HG02798 (cell line): ENCODE data around the gene CSAD.

Experiments used
- ATAC-seq: cut with Tn5 transposase; IDR thresholded peaks from one replicate; pipeline ENCODE4 v1.9.1; 2021; ENCODE audit warnings: mild to moderate bottlenecking; ENCODE audit not compliant: unreplicated experiment, poor library complexity

The CSAD gene

GRCh38 chr12:53159195-53159839 lies 21.4 kb downstream of the CSAD start:
- ATAC-seq, result peak; percentile 77

- ATAC-seq, result no peak
Observed at GRCh38 chr12:53152390-53152789, 28.3 kb downstream of the CSAD start.

GRCh38 chr12:53151039-53151438 lies 29.7 kb downstream of the CSAD start:
- no peak for ATAC-seq

GRCh38 chr12:53147653-53148052 lies 33.1 kb downstream of the CSAD start:
- ATAC-seq, result no peak

DNA sequence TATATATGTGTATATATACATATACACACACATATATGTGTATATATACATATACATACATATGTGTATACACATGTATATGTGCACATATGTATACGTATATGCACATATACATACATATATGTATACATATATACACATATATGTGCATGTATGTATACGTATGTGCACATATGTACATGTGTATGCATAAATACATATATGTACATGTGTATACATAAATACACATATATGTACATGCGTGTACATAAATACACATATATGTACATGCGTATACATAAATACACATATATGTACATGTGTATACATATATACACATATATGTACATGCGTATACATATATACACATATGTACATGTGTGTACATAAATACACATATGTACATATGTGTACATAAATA lies 33.5 kb downstream of the CSAD start:
- no peak for ATAC-seq

GRCh38 chr12:53145383-53146260 lies 35.1 kb downstream of the CSAD start:
- no peak for ATAC-seq

GRCh38 chr12:53143355-53143754 lies 37.4 kb downstream of the CSAD start:
- no peak for ATAC-seq

- no peak for ATAC-seq
Observed at GRCh38 chr12:53133722-53134121, 47.0 kb downstream of the CSAD start.

- no peak for ATAC-seq
Observed at GRCh38 chr12:53131844-53132243, 48.9 kb downstream of the CSAD start.

DNA sequence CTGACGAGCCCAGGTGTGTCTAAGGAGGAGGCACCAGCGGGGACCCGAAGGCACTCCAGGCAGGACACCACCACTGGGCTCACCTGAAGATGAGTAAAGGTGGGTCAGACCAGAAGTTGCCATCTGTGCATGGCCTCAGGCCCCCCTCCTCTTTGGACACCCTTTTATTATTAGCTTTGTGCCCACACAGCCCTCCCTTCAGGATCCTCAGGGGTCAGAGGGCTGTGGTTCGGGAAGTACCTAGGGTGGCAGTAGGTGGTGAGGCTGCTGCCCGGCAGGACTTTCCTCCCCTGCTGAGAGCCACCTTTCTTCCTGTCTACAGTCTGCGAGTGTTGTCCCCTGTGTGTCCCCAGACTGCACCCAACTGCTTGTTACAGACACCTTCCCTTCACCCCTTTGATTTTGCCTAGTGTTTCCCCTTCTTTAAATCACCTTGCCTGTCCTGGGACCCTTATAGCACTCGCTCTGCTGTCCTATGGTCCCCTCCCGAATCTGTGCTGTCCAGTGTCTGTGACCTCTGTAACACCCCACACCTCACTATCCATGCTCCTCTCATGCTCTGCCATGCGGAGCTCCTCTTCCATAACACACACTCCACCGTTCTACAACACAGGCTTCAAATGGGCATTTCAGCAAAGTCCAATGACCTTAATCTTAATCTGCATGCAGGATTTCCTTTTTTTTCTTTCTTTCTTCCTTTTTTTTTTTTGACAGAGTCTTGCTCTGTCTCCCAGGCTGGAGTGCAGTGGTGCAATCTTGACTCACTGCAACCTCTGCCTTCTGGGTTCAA lies 51.8 kb downstream of the CSAD start:
- no peak for ATAC-seq

DNA sequence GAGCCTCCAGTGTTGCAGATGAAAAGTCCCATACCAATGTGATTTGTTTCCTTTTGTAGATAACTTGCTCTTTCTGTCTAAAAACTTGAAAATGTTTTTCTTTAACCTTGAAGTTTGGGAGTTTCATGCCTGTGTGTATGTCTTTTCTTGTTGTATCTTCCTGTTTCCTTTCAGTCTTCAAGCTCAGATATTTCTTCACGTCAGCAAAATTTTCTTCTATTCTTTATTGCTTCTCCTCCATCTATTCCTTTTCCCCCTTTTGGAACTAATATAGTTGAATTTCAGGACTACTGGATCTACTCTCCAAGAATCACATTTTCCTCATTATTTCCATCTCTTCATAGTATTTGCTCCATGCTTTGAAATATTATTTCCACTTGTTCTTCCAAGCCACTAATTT lies 53.6 kb downstream of the CSAD start:
- ATAC-seq, result no peak

- ATAC-seq, result no peak
Observed at GRCh38 chr12:53124352-53124723, 56.4 kb downstream of the CSAD start.

DNA sequence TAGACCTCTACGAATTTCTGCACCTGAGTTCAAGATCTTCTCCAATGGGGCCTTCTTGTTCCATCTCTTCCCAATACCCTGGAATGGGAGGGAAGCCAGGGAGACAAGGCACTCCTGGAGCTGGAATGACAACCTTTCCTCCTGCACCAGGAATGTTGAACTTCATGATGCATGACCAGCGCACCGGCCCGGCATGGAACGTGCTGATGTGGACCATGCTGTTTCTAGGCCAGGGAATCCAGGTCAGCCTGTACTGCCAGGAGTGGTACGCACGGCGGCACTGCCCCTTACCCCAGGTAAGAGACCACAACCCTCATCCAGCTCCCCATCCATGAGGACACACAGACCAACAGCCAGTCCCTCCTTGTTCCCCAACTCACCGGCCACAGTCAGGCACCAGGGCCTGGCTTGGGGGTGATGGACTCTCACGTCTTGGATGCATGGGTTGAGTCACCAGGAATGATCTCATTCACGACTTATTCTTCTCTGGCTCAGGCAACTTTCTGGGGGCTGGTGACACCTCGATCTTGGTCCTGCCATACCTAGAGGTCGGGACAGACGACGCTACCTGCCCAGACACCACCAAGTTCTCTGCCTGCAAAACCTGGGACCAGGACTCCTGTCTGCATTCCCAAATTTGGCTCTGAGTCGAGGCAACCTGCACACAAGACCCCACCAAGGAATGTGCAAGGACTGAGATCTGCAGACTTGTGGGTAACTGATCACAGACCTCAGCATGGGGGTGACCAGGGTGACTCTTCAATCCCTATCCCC lies 57.0 kb downstream of the CSAD start:
- ATAC-seq, result no peak

- ATAC-seq, result no peak
Observed at GRCh38 chr12:53122961-53123468, 57.7 kb downstream of the CSAD start.

DNA sequence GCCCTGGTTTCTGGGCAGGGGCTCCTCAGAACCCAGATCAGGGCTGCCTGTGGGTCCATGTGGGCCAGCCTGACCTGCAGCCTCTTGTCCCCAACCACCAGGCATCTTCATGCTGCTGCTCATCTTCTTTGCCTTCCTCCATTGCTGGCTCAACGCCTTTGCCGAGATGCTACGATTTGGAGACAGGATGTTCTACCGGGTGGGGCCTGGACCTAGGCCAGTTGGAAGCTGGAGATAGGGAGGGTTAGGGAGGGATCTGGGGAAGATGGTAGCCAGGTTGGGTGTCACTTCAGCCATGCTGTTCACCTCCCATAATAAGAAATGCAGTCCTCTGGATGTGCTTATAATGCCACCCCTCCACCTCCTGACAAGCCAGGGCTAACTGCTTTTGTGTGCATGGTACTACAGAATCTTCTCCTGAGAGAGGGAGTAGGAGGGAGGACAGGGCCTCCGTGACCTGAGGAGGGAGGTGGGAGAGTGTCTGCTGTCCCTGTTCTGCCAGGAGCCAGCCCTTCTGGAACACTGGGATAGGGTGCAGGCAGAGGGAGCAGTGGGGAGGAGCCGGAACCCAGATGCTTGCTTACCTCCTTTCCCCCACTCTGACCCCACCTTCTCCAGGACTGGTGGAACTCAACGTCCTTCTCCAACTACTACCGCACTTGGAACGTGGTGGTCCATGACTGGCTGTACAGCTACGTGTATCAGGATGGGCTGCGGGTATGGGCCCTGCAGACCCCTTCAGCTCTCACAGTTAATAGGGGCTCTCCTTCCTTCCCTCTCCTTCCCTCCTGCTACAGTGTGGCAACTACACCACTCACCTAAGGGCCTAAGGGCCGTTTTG lies 59.8 kb downstream of the CSAD start:
- ATAC-seq, result no peak

DNA sequence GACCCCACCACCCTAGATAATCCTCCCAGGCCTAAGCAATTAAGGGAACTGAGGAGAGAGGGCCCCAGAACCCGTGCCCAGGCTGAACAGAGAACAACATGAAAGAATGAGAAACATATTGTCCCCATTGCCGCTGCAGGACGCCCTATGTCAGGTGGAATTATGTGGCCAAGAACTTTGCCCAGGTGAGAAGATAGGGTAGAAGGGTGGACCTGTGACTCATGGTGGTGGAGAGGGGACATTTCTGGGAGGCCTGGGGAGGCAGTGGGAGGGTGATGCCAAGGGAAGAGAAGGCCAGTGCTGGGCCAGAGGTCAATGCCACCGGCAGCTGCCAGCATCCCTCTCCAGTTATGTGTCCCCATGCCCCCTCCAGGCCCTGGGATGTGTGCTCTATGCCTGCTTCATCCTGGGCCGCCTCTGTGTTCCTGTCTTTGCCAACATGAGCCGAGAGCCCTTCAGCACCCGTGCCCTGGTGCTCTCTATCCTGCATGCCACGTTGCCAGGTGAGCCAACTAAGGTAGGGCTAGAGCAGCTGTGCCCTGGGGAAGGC lies 61.9 kb downstream of the CSAD start:
- ATAC-seq, result no peak

- ATAC-seq, result no peak
Observed at GRCh38 chr12:53115891-53116648, 64.7 kb downstream of the CSAD start.
